IMR-90 (cell line): Measurements from ENCODE around the gene SESN3. TPM values are rescaled to one million over a fixed set of nuclear protein-coding genes. Genes with fewer than 3 reads are reported as not detected.

ENCODE experiments used
- ATAC-seq: fragments of 200-7000 bp; cut with Tn5 transposase; 2 replicates; pipeline ENCODE4 v1.9.1; 2020; ENCODE audit warnings: low read depth, mild to moderate bottlenecking, moderate library complexity
- BruUV-seq: library from RNA; stranded (reverse); fragments of 400-500 nt; replicated peaks from 2 replicates; lab custom pipeline; 2021; lab: Mats Ljungman, UMichigan
- CTCF ChIA-PET: fragments of 300-600 bp; formaldehyde crosslinking; extraction: SDS; loops from one replicate; lab custom pipeline; 2021; ENCODE audit warnings: antibody characterized with exemption; lab: Yijun Ruan, JAX
- POLR2A ChIA-PET: fragments of 300-600 bp; sonication (Branson Sonifier 250); formaldehyde crosslinking; loops from one replicate; lab custom pipeline; 2022; ENCODE audit warnings: antibody characterized with exemption; ENCODE audit not compliant: unreplicated experiment; lab: Charles Lee
- DNase-seq: peaks from one replicate; pipeline ENCODE4 v3.0.0; 2013
- H2AFZ ChIP-seq: replicated peaks from 2 replicates; pipeline ENCODE3; 2013; ENCODE audit warnings: low read length, mild to moderate bottlenecking; ENCODE audit not compliant: poor library complexity
- H2AK5ac ChIP-seq: 2 replicates; pipeline ENCODE4 v1.6.1; 2013; ENCODE audit warnings: low read depth, low read length, inconsistent platforms
- H2AK9ac ChIP-seq: replicated peaks from 2 replicates; pipeline ENCODE3; 2013; ENCODE audit warnings: mild to moderate bottlenecking, low read depth, low read length, moderate library complexity; ENCODE audit not compliant: poor library complexity
- H2BK120ac ChIP-seq: 2 replicates; pipeline ENCODE4 v1.6.1; 2013; ENCODE audit warnings: low read depth, low read length, inconsistent platforms
- H2BK15ac ChIP-seq: 3 replicates; pipeline ENCODE4 v1.6.1; 2013; ENCODE audit warnings: low read depth, low read length, inconsistent platforms
- H2BK20ac ChIP-seq: 2 replicates; pipeline ENCODE4 v1.6.1; 2013; ENCODE audit warnings: low read depth, mild to moderate bottlenecking, inconsistent platforms, low read length, moderate library complexity
- H2BK5ac ChIP-seq: 2 replicates; pipeline ENCODE4 v1.6.1; 2013; ENCODE audit warnings: mild to moderate bottlenecking, low read depth, low read length, inconsistent platforms; ENCODE audit not compliant: poor library complexity, severe bottlenecking
- H3K14ac ChIP-seq: replicated peaks from 2 replicates; pipeline ENCODE4 v1.6.1; 2013; ENCODE audit warnings: low read depth, low read length, inconsistent platforms
- H3K18ac ChIP-seq: 2 replicates; pipeline ENCODE4 v1.6.1; 2013; ENCODE audit warnings: low read depth, low read length, control low read depth
- H3K23ac ChIP-seq: 2 replicates; pipeline ENCODE4 v1.6.1; 2013; ENCODE audit warnings: low read depth, low read length, inconsistent platforms
- H3K27ac ChIP-seq: 2 replicates; pipeline ENCODE4 v1.5.1; 2013; ENCODE audit warnings: mild to moderate bottlenecking, control low read depth, low read length; ENCODE audit not compliant: insufficient read depth
- H3K27me3 ChIP-seq: 2 replicates; pipeline ENCODE4 v1.6.1; 2013; ENCODE audit warnings: low read length; ENCODE audit not compliant: control insufficient read depth, insufficient read depth
- H3K36me3 ChIP-seq: 2 replicates; pipeline ENCODE4 v1.6.1; 2013; ENCODE audit warnings: low read length, mixed read lengths; ENCODE audit not compliant: control insufficient read depth, insufficient read depth
- H3K4ac ChIP-seq: 2 replicates; pipeline ENCODE4 v1.6.1; 2013; ENCODE audit warnings: low read depth, low read length, inconsistent platforms
- H3K4me1 ChIP-seq: 2 replicates; pipeline ENCODE4 v1.6.1; 2013; ENCODE audit warnings: low read length, mixed read lengths; ENCODE audit not compliant: control insufficient read depth, insufficient read depth
- H3K4me2 ChIP-seq: 2 replicates; pipeline ENCODE4 v1.6.1; 2013; ENCODE audit warnings: low read depth, mild to moderate bottlenecking, control low read depth, low read length, moderate library complexity
- H3K4me3 ChIP-seq: 2 replicates; pipeline ENCODE4 v1.5.1; 2013; ENCODE audit warnings: low read depth, mild to moderate bottlenecking, control low read depth, low read length, moderate library complexity; ENCODE audit not compliant: insufficient read depth
- H3K56ac ChIP-seq: 2 replicates; pipeline ENCODE4 v1.6.1; 2013; ENCODE audit warnings: low read length, inconsistent platforms; ENCODE audit not compliant: insufficient read depth; ENCODE audit errors: extremely low read depth
- H3K79me1 ChIP-seq, 2 experiments: 2 replicates each; pipeline ENCODE4 v1.6.1; 2013; ENCODE audit warnings: low read length in 2 of 2, inconsistent platforms in 1 of 2, low read depth in 1 of 2
- H3K9ac ChIP-seq: 2 replicates; pipeline ENCODE4 v1.6.1; 2013; ENCODE audit warnings: low read depth, low read length, control low read depth
- H3K9me1 ChIP-seq: 2 replicates; pipeline ENCODE4 v1.6.1; 2013; ENCODE audit warnings: low read length, inconsistent platforms; ENCODE audit not compliant: insufficient read depth
- H3K9me3 ChIP-seq: 2 replicates; pipeline ENCODE4 v1.6.1; 2013; ENCODE audit warnings: low read length; ENCODE audit not compliant: control insufficient read depth, insufficient read depth
- H4K20me1 ChIP-seq: 2 replicates; pipeline ENCODE4 v1.6.1; 2013; ENCODE audit warnings: low read length, inconsistent platforms; ENCODE audit not compliant: insufficient read depth
- H4K5ac ChIP-seq: 2 replicates; pipeline ENCODE4 v1.6.1; 2013; ENCODE audit warnings: mild to moderate bottlenecking, low read depth, low read length, control low read depth
- H4K8ac ChIP-seq, 2 experiments: 2 replicates each; pipeline ENCODE4 v1.6.1; 2013; ENCODE audit warnings: low read depth in 2 of 2, low read length in 2 of 2, control low read depth in 1 of 2, inconsistent platforms in 1 of 2
- H4K91ac ChIP-seq: 2 replicates; pipeline ENCODE4 v1.6.1; 2013; ENCODE audit warnings: low read depth, low read length, inconsistent platforms; ENCODE audit not compliant: insufficient read depth
- BHLHE40 ChIP-seq: fragments of 150-350 bp; IDR thresholded peaks from 2 replicates; pipeline ENCODE4 v1.6.1; 2016; ENCODE audit warnings: mild to moderate bottlenecking, low read depth, low read length
- CEBPB ChIP-seq: IDR thresholded peaks from 2 replicates; pipeline ENCODE4 v1.6.1; 2012; ENCODE audit warnings: low read depth, low read length, improper control_type of control experiment
- CHD1 ChIP-seq: IDR thresholded peaks from 2 replicates; pipeline ENCODE4 v1.6.1; 2012; ENCODE audit warnings: low read depth, low read length, improper control_type of control experiment
- CTCF ChIP-seq: conservative IDR thresholded peaks from 2 replicates; pipeline ENCODE4 v1.5.1; 2012; ENCODE audit warnings: mild to moderate bottlenecking, low read depth, low read length, improper control_type of control experiment
- ELK1 ChIP-seq: fragments of 150-350 bp; IDR thresholded peaks from 2 replicates; pipeline ENCODE4 v1.6.1; 2016; ENCODE audit warnings: low read depth, mild to moderate bottlenecking, low read length, moderate library complexity, borderline replicate concordance
- FOS ChIP-seq: fragments of 150-350 bp; IDR thresholded peaks from 2 replicates; pipeline ENCODE4 v1.6.1; 2016; ENCODE audit warnings: low read depth, low read length
- MAFK ChIP-seq: IDR thresholded peaks from 2 replicates; pipeline ENCODE4 v1.6.1; 2012; ENCODE audit warnings: low read depth, low read length, improper control_type of control experiment
- MAZ ChIP-seq: IDR thresholded peaks from 2 replicates; pipeline ENCODE4 v1.6.1; 2012; ENCODE audit warnings: low read depth, mild to moderate bottlenecking, low read length, improper control_type of control experiment, moderate library complexity, borderline replicate concordance
- MXI1 ChIP-seq: IDR thresholded peaks from 2 replicates; pipeline ENCODE4 v1.6.1; 2012; ENCODE audit warnings: low read depth, mild to moderate bottlenecking, low read length, moderate library complexity, borderline replicate concordance
- NFE2L2 ChIP-seq: fragments of 150-350 bp; IDR thresholded peaks from 2 replicates; pipeline ENCODE4 v1.6.1; 2016; ENCODE audit warnings: low read depth, mild to moderate bottlenecking, low read length
- POLR2A ChIP-seq: IDR thresholded peaks from 2 replicates; pipeline ENCODE4 v1.6.1; 2012; ENCODE audit warnings: mild to moderate bottlenecking, low read depth, low read length
- RAD21 ChIP-seq: IDR thresholded peaks from 2 replicates; pipeline ENCODE4 v1.6.1; 2012; ENCODE audit warnings: low read length, improper control_type of control experiment
- RCOR1 ChIP-seq: IDR thresholded peaks from 2 replicates; pipeline ENCODE4 v1.6.1; 2012; ENCODE audit warnings: mild to moderate bottlenecking, low read length, improper control_type of control experiment; ENCODE audit not compliant: insufficient replicate concordance
- RFX5 ChIP-seq: IDR thresholded peaks from 2 replicates; pipeline ENCODE4 v1.8.0; 2012; ENCODE audit warnings: low read depth, mild to moderate bottlenecking, low read length, moderate library complexity
- SMC3 ChIP-seq: fragments of 150-350 bp; IDR thresholded peaks from 2 replicates; pipeline ENCODE4 v1.6.1; 2016; ENCODE audit warnings: low read depth, mild to moderate bottlenecking, antibody characterized with exemption, low read length, moderate library complexity
- USF2 ChIP-seq: fragments of 150-350 bp; IDR thresholded peaks from 2 replicates; pipeline ENCODE4 v1.6.1; 2017; ENCODE audit warnings: mild to moderate bottlenecking, antibody characterized with exemption, low read length, low read depth
- WGBS, 2 experiments: methylation state at CpG; one replicate each; pipeline versions ENCODE4 v1.1.5 to v1.1.7; 2013; ENCODE audit warnings: missing lambda C conversion rate in 2 of 2; ENCODE audit not compliant: insufficient read length in 1 of 2; ENCODE audit errors: extremely low coverage in 2 of 2; 5-methylcytosine and 5-hydroxymethylcytosine counted together
- dilution Hi-C: fragments of 300-500 bp; cut with HindIII; formaldehyde crosslinking; loops from one replicate; pipeline ENCODE4 v1.14.3; 2018; ENCODE audit warnings: low sequenced_read_pairs; ENCODE audit not compliant: unreplicated experiment
- in situ Hi-C: fragments of 300-500 bp; cut with MboI; formaldehyde crosslinking; loops from 3 replicates; pipeline ENCODE4 v1.14.3; 2019; ENCODE audit warnings: low sequenced_read_pairs, inconsistent platforms, mixed read lengths
- intact Hi-C: fragments of 100-400 bp; cut with micrococcal nuclease; formaldehyde crosslinking; loops from 2 replicates; pipeline ENCODE4 v1.10.0; 2022
- polyA plus RNA-seq, 3 experiments: library from polyadenylated mRNA; depleted of rRNA; stranded (reverse); fragments of >200 nt; gene quantifications; 2 replicates each; pipeline ENCODE4 v1.2.3, GENCODE V29; 2012; ENCODE audit warnings: low replicate concordance in 1 of 3
- total RNA-seq: library from RNA; depleted of rRNA; stranded (reverse); fragments of >200 nt; gene quantifications from 2 replicates; pipeline ENCODE4 v1.2.3, GENCODE V29; 2012

The SESN3 gene
- total and polyA plus RNA-seq, 2 of the 4 experiments (the other 2 are of a cell fraction): 2.0 to 7.7 TPM

GRCh38 chr11:95142431-95142830, 88.6 kb downstream of the SESN3 start:
- BruUV-seq: no TSS peak
- Histone ChIP-seq H4K20me1 (no peaks in the 10 kb centered on the region), H2AK9ac (no peak overlapping the region), H3K4me2 (no peak overlapping the region), H3K27me3 (no peaks in the 10 kb centered on the region), H2AK5ac (no peak overlapping the region), H3K27ac (no peak overlapping the region), H3K4ac (no peak overlapping the region), H3K18ac (peak overlapping the region; percentile 16; the same call in 1 of the 2 replicates), H2BK15ac (peak overlapping the region; percentile 25; the same call in 1 of the 3 replicates), H2BK120ac (no peak overlapping the region), H2AFZ (no peak overlapping the region), H3K14ac (no peak overlapping the region), H3K4me1 (peaks cover 5% of the 10 kb centered on the region), H3K36me3 (no peaks in the 10 kb centered on the region), H4K8ac (no peak overlapping the region), H4K91ac (peak overlapping the region; percentile 58; the same call in 1 of the 2 replicates), H3K56ac (no peak overlapping the region), H2BK20ac (no peak overlapping the region), H3K9me1 (peaks cover 3% of the 10 kb centered on the region; the same call in 1 of the 2 replicates), H4K5ac (no peak overlapping the region), H3K4me3 (no peak overlapping the region), H2BK5ac (no peak overlapping the region), H3K79me1 (no peaks in the 10 kb centered on the region), H3K23ac (0 out of 2 replicates have a peak overlapping the region, but pooled peaks have one; percentile 8), H3K9ac (no peak overlapping the region), H3K9me3 (no peaks in the 10 kb centered on the region)
- intact Hi-C loops: no loop called here
- ChIA-PET POLR2A (no interaction called here), CTCF (no interaction called here)
- no peak for TF ChIP-seq RFX5
- no peak for TF ChIP-seq MAFK
- TF ChIP-seq CHD1: no peak
- TF ChIP-seq CTCF: no peak
- TF ChIP-seq USF2: no peak
- no peak for TF ChIP-seq MAZ
- no peak for TF ChIP-seq POLR2A
- no peak for TF ChIP-seq SMC3
- no peak for TF ChIP-seq BHLHE40
- TF ChIP-seq FOS: no peak
- no peak for TF ChIP-seq RAD21
- no peak for TF ChIP-seq CEBPB
- TF ChIP-seq NFE2L2: no peak
- TF ChIP-seq ELK1: no peak
- TF ChIP-seq MXI1: no peak
- no peak for TF ChIP-seq RCOR1
- dilution Hi-C loops: no loop called here
- no peak for DNase-seq
- no peak for ATAC-seq
- WGBS, 2 experiments: no CpG with 5 or more reads among the region's 2 CpGs
- in situ Hi-C loops: no loop called here
